ENCODE measurements around the gene BATF3. TPM values are rescaled to one million over a fixed set of nuclear protein-coding genes. Genes with fewer than 3 reads are reported as not detected.

BATF3 gene
- total and polyA plus RNA-seq, 9 of the 15 experiments (the other 6 are each of a cell fraction or from before 2014, with no cell fraction given) = 0.40 to 3.8 (median 2.0) TPM

- TF ChIP-seq E2F6 (IDR thresholded peaks at IDR 0.05; ENCODE audit: borderline replicate concordance in 1 of 2, extremely low read depth in 1 of 2, insufficient read depth in 1 of 2, insufficient read length in 1 of 2, low read depth in 1 of 2, low read length in 1 of 2, poor library complexity in 1 of 2, severe bottlenecking in 1 of 2) = peak in 1 of 2 experiments; percentile 17
- TF ChIP-seq ZNF695 (CRISPR knock-in tag; IDR thresholded peaks at IDR 0.05) = no peak
- TF ChIP-seq ZNF408 (CRISPR knock-in tag; IDR thresholded peaks at IDR 0.05; ENCODE audit: low read depth) = no peak
- TF ChIP-seq MTF1 (CRISPR knock-in tag; IDR thresholded peaks at IDR 0.05; ENCODE audit: borderline replicate concordance) = no peak
- no peak for TF ChIP-seq CHD2 (IDR thresholded peaks at IDR 0.05; ENCODE audit: low read depth, low read length)
- TF ChIP-seq CEBPG (CRISPR knock-in tag; IDR thresholded peaks at IDR 0.05) = peak; percentile 66
- TF ChIP-seq CEBPG (tag; conservative IDR thresholded peaks at IDR 0.05 in 1 of 2, IDR thresholded peaks at IDR 0.05 in 1 of 2) = peak in 1 of 2 experiments; percentile 7; a peak in 1 of 4 replicates
- TF ChIP-seq ZNF76 (CRISPR knock-in tag; IDR thresholded peaks at IDR 0.05; ENCODE audit: borderline replicate concordance) = no peak
- TF ChIP-seq PTBP1 (IDR thresholded peaks at IDR 0.05; ENCODE audit: low read depth, low read length) = no peak
- 0 out of 2 replicates have a peak, but pooled peaks have one; percentile 22 for TF ChIP-seq NR2C2 (CRISPR knock-in tag; IDR thresholded peaks at IDR 0.05)
- peak; percentile 23; the same call in 1 of the 2 replicates for TF ChIP-seq NR2C2 (tag; IDR thresholded peaks at IDR 0.05)
- TF ChIP-seq NEUROD1 (IDR thresholded peaks at IDR 0.05; ENCODE audit: borderline replicate concordance, low read depth, low read length, partially characterized antibody) = peak; percentile 37
- TF ChIP-seq XRCC5 (IDR thresholded peaks at IDR 0.05; ENCODE audit: low read depth, low read length) = peak; percentile 89; the same call in 1 of the 2 replicates
- TF ChIP-seq MTA3 (IDR thresholded peaks at IDR 0.05; ENCODE audit: borderline replicate concordance) = peak; percentile 92; the same call in 1 of the 2 replicates
- TF ChIP-seq ZC3H8 (IDR thresholded peaks at IDR 0.05) = 0 out of 2 replicates have a peak, but pooled peaks have one; percentile 72
- no peak for TF ChIP-seq NFIX (CRISPR knock-in tag; IDR thresholded peaks at IDR 0.05; ENCODE audit: low read depth)
- peak; percentile 44; the same call in 1 of the 2 replicates for TF ChIP-seq SMARCA5 (IDR thresholded peaks at IDR 0.05)
- peak; percentile 83; the same call in 1 of the 2 replicates for TF ChIP-seq NBN (IDR thresholded peaks at IDR 0.05; ENCODE audit: low read depth)
- TF ChIP-seq RBFOX2 (IDR thresholded peaks at IDR 0.05; ENCODE audit: low read depth, low read length) = 0 out of 2 replicates have a peak, but pooled peaks have one; percentile 25
- TF ChIP-seq SMAD4 (CRISPR knock-in tag; conservative IDR thresholded peaks at IDR 0.05) = 0 out of 2 replicates have a peak, but pooled peaks have one; percentile 64
- TF ChIP-seq CTCFL (IDR thresholded peaks at IDR 0.05; ENCODE audit: borderline replicate concordance, insufficient read depth, low read depth, low read length, poor library complexity, severe bottlenecking) = peak; percentile 50
- TF ChIP-seq TARDBP (IDR thresholded peaks at IDR 0.05) = peak; percentile 86; the same call in 1 of the 2 replicates
- TF ChIP-seq THAP7 (CRISPR knock-in tag; IDR thresholded peaks at IDR 0.05) = 0 out of 2 replicates have a peak, but pooled peaks have one; percentile 24
- TF ChIP-seq ZNF24 (IDR thresholded peaks at IDR 0.05) = peak; percentile 48
- TF ChIP-seq HDAC2 (IDR thresholded peaks at IDR 0.05) = peak; percentile 72; the same call in 1 of the 2 replicates
Observed at GRCh38 chr1:212665241-212666115, 34.2 kb downstream of the BATF3 start (continued).
